ENCODE measurements around the gene CISH.

- TF ChIP-seq ZFX (CRISPR knock-in tag; IDR thresholded peaks at IDR 0.05) (no peak), GABPB2 (CRISPR knock-in tag; conservative IDR thresholded peaks at IDR 0.05) (no peak), MAFK (IDR thresholded peaks at IDR 0.05; ENCODE audit: low read length) (no peak), HDAC2 (IDR thresholded peaks at IDR 0.05) (no peak), PYGO2 (tag; IDR thresholded peaks at IDR 0.05) (no peak), NR2F6 (CRISPR knock-in tag; IDR thresholded peaks at IDR 0.05) (no peak), CREM (IDR thresholded peaks at IDR 0.05; ENCODE audit: low read depth) (no peak), ELF1 (tag; IDR thresholded peaks at IDR 0.05) (no peak), STAT6 (CRISPR knock-in tag; IDR thresholded peaks at IDR 0.05) (no peak), CTBP1 (IDR thresholded peaks at IDR 0.05; ENCODE audit: borderline replicate concordance) (no peak), MTA1 (IDR thresholded peaks at IDR 0.05; ENCODE audit: borderline replicate concordance) (no peak), POLR2A (conservative IDR thresholded peaks at IDR 0.05) (no peak)
- TF ChIP-seq, protein P1, sequence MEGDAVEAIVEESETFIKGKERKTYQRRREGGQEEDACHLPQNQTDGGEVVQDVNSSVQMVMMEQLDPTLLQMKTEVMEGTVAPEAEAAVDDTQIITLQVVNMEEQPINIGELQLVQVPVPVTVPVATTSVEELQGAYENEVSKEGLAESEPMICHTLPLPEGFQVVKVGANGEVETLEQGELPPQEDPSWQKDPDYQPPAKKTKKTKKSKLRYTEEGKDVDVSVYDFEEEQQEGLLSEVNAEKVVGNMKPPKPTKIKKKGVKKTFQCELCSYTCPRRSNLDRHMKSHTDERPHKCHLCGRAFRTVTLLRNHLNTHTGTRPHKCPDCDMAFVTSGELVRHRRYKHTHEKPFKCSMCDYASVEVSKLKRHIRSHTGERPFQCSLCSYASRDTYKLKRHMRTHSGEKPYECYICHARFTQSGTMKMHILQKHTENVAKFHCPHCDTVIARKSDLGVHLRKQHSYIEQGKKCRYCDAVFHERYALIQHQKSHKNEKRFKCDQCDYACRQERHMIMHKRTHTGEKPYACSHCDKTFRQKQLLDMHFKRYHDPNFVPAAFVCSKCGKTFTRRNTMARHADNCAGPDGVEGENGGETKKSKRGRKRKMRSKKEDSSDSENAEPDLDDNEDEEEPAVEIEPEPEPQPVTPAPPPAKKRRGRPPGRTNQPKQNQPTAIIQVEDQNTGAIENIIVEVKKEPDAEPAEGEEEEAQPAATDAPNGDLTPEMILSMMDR (IDR thresholded peaks at IDR 0.05 in 2 of 3, conservative IDR thresholded peaks at IDR 0.05 in 1 of 3; ENCODE audit: insufficient read depth in 2 of 3, low read depth in 1 of 3, low read length in 3 of 3), result no peak
- TF ChIP-seq, protein P2, sequence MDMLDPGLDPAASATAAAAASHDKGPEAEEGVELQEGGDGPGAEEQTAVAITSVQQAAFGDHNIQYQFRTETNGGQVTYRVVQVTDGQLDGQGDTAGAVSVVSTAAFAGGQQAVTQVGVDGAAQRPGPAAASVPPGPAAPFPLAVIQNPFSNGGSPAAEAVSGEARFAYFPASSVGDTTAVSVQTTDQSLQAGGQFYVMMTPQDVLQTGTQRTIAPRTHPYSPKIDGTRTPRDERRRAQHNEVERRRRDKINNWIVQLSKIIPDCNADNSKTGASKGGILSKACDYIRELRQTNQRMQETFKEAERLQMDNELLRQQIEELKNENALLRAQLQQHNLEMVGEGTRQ (CRISPR knock-in tag; IDR thresholded peaks at IDR 0.05), result no peak
Measured at GRCh38 chr3:50642382-50642781, 30.8 kb upstream of the CISH start.

All from K562 (cell line).